WTC11 (cell line): ENCODE data around the gene C2CD5. TPM values are rescaled to one million over a fixed set of nuclear protein-coding genes. Genes with fewer than 3 reads are reported as not detected.

Experiments used
- ATAC-seq: fragments of 200-7000 bp; cut with Tn5 transposase; 2 replicates; pipeline ENCODE4 v1.10.0; 2021; ENCODE audit warnings: mild to moderate bottlenecking, moderate library complexity
- CTCF ChIA-PET: fragments of 300-600 bp; sonication (Branson Sonifier 250); formaldehyde crosslinking; loops from one replicate; lab custom pipeline; 2021; ENCODE audit warnings: antibody characterized with exemption; lab: Charles Lee
- POLR2A ChIA-PET: fragments of 350-600 bp; sonication (Branson Sonifier 250); formaldehyde crosslinking; loops from one replicate; lab custom pipeline; 2021; ENCODE audit warnings: antibody characterized with exemption; lab: Charles Lee
- DNase-seq: peaks from one replicate; pipeline ENCODE4 v3.0.0; 2021; ENCODE audit warnings: low spot score
- H3K27ac Mint-ChIP-seq: 2 replicates; pipeline ENCODE4 v1.8.0; 2021; ENCODE audit warnings: mixed read lengths
- H3K27me3 Mint-ChIP-seq: 2 replicates; pipeline ENCODE4 v1.8.0; 2021; ENCODE audit warnings: low read depth, mild to moderate bottlenecking, moderate library complexity, mixed read lengths
- H3K36me3 Mint-ChIP-seq: 2 replicates; pipeline ENCODE4 v1.8.0; 2021; ENCODE audit warnings: mixed read lengths
- H3K4me1 Mint-ChIP-seq: 2 replicates; pipeline ENCODE4 v1.8.0; 2022; ENCODE audit warnings: mixed read lengths
- H3K4me3 Mint-ChIP-seq: 2 replicates; pipeline ENCODE4 v1.8.0; 2021; ENCODE audit warnings: mild to moderate bottlenecking, moderate library complexity, mixed read lengths
- H3K9me3 Mint-ChIP-seq: 2 replicates; pipeline ENCODE4 v1.8.0; 2021; ENCODE audit warnings: mixed read lengths
- ATF1 ChIP-seq: sonication (generic); formaldehyde crosslinking; IDR thresholded peaks from 2 replicates; pipeline ENCODE4 v1.8.1; 2023; ENCODE audit warnings: mild to moderate bottlenecking, moderate library complexity, missing genetic modification reagents
- TCF7 ChIP-seq: sonication (generic); formaldehyde crosslinking; IDR thresholded peaks from 2 replicates; pipeline ENCODE4 v1.8.0; 2022; ENCODE audit warnings: mild to moderate bottlenecking, low read depth, missing genetic modification reagents, moderate library complexity
- TEAD1 ChIP-seq: sonication (generic); formaldehyde crosslinking; IDR thresholded peaks from 2 replicates; pipeline ENCODE4 v1.8.0; 2022; ENCODE audit warnings: mild to moderate bottlenecking, missing genetic modification reagents
- TP53 ChIP-seq: sonication (generic); formaldehyde crosslinking; IDR thresholded peaks from 2 replicates; pipeline ENCODE4 v1.8.1; 2023; ENCODE audit warnings: mild to moderate bottlenecking, missing genetic modification reagents
- ZNF232 ChIP-seq: sonication (generic); formaldehyde crosslinking; IDR thresholded peaks from 2 replicates; pipeline ENCODE4 v1.8.0; 2022; ENCODE audit warnings: mild to moderate bottlenecking, missing genetic modification reagents
- ZNF671 ChIP-seq: fragments of 250-450 bp; sonication (Bioruptor Pico); IDR thresholded peaks from 2 replicates; pipeline ENCODE4 v1.8.0; 2021; ENCODE audit warnings: mild to moderate bottlenecking
- total RNA-seq: library from RNA; stranded (reverse); gene quantifications from 3 replicates; pipeline ENCODE4 v1.2.3, GENCODE V29; 2021
- TF ChIP-seq, protein P1 (sequence below): fragments of 200-600 bp; IDR thresholded peaks from 2 replicates; pipeline ENCODE4 v1.8.0; 2022; ENCODE audit warnings: antibody characterized with exemption
- TF ChIP-seq, protein P2 (sequence below): sonication (generic); formaldehyde crosslinking; IDR thresholded peaks from 2 replicates; pipeline ENCODE4 v1.8.0; 2022; ENCODE audit warnings: mild to moderate bottlenecking, missing genetic modification reagents
- TF ChIP-seq, protein P3 (sequence below): sonication (generic); formaldehyde crosslinking; IDR thresholded peaks from 2 replicates; pipeline ENCODE4 v1.8.1; 2022; ENCODE audit warnings: mild to moderate bottlenecking, moderate library complexity, missing genetic modification reagents

The C2CD5 gene
- total RNA-seq, 1 experiment from 2014 or later, result 48.1 TPM

DNA sequence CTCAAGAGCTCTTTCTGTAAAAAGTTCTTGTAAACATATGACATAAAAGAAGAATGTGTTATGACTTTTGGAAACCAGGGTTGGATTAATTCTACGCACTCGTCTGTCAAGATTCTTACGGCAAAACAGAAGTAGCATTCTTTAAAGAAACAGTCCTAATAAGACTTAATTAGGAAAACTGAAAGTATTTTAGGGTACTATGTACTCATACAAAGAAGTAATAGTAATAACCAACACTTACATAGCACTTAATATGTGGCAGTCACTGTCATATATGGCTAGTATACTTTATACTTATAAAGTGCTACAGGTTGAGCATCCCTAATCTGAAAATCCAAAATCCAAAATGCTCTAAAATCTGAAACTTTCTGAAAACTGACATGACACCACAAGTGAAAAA, 136.9 kb downstream of the C2CD5 start:
- no peak for DNase-seq

DNA sequence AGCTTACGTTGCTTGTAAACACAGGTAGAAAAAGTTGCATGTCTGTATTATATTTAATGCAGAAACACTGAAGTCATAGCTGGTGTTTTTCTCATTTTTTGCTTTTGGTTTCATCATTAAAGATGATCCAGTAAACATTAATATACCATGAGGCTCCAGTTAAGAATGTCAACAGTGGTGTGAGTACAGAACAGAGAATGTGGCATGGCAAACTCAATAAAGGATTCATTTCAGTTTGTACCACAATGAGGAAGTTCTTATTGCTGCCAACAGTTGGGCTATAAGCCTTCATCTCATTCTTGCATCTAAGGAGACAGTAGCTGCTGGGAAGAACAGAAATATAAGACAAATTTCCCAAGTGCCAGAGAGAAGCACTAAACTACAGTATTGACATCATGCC, 137.7 kb downstream of the C2CD5 start:
- H3K27me3 Mint-ChIP-seq, result no peaks in the 10 kb centered on the region
- ChIA-PET CTCF (no interaction called here), POLR2A (no interaction called here)
- H3K4me3 Mint-ChIP-seq, result no peak overlapping the region
- TF ChIP-seq, protein P1, sequence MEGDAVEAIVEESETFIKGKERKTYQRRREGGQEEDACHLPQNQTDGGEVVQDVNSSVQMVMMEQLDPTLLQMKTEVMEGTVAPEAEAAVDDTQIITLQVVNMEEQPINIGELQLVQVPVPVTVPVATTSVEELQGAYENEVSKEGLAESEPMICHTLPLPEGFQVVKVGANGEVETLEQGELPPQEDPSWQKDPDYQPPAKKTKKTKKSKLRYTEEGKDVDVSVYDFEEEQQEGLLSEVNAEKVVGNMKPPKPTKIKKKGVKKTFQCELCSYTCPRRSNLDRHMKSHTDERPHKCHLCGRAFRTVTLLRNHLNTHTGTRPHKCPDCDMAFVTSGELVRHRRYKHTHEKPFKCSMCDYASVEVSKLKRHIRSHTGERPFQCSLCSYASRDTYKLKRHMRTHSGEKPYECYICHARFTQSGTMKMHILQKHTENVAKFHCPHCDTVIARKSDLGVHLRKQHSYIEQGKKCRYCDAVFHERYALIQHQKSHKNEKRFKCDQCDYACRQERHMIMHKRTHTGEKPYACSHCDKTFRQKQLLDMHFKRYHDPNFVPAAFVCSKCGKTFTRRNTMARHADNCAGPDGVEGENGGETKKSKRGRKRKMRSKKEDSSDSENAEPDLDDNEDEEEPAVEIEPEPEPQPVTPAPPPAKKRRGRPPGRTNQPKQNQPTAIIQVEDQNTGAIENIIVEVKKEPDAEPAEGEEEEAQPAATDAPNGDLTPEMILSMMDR, result no peak
- H3K9me3 Mint-ChIP-seq, result peaks cover 20% of the 10 kb centered on the region
- ATAC-seq, result no peak
- H3K36me3 Mint-ChIP-seq, result peaks cover under 1% of the 10 kb centered on the region; the same call in 1 of the 2 replicates
- no peak overlapping the region for H3K27ac Mint-ChIP-seq
- DNase-seq, result no peak
- peaks cover 8% of the 10 kb centered on the region for H3K4me1 Mint-ChIP-seq

More for the DNA sequence above, 136.9 kb downstream of the C2CD5 start:
- Mint-ChIP-seq H3K4me1 (peaks cover 8% of the 10 kb centered on the region), H3K36me3 (no peaks in the 10 kb centered on the region), H3K9me3 (peaks cover 13% of the 10 kb centered on the region)
- TF ChIP-seq ATF1 (no peak), ZNF232 (CRISPR knock-in tag) (no peak), TEAD1 (CRISPR knock-in tag) (no peak), TP53 (CRISPR knock-in tag) (no peak), ZNF671 (CRISPR knock-in tag) (no peak), TCF7 (CRISPR knock-in tag) (no peak)
- TF ChIP-seq, protein P2, sequence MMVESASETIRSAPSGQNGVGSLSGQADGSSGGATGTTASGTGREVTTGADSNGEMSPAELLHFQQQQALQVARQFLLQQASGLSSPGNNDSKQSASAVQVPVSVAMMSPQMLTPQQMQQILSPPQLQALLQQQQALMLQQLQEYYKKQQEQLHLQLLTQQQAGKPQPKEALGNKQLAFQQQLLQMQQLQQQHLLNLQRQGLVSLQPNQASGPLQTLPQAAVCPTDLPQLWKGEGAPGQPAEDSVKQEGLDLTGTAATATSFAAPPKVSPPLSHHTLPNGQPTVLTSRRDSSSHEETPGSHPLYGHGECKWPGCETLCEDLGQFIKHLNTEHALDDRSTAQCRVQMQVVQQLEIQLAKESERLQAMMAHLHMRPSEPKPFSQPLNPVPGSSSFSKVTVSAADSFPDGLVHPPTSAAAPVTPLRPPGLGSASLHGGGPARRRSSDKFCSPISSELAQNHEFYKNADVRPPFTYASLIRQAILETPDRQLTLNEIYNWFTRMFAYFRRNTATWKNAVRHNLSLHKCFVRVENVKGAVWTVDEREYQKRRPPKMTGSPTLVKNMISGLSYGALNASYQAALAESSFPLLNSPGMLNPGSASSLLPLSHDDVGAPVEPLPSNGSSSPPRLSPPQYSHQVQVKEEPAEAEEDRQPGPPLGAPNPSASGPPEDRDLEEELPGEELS (CRISPR knock-in tag), result no peak
- TF ChIP-seq, all 79 proteins: peak for 0
- ChIA-PET CTCF (no interaction called here), POLR2A (no interaction called here)
- H3K4me3 Mint-ChIP-seq, result no peak overlapping the region
- no peaks in the 10 kb centered on the region for H3K27me3 Mint-ChIP-seq
- no peak for ATAC-seq
- H3K27ac Mint-ChIP-seq, result no peak overlapping the region

DNA sequence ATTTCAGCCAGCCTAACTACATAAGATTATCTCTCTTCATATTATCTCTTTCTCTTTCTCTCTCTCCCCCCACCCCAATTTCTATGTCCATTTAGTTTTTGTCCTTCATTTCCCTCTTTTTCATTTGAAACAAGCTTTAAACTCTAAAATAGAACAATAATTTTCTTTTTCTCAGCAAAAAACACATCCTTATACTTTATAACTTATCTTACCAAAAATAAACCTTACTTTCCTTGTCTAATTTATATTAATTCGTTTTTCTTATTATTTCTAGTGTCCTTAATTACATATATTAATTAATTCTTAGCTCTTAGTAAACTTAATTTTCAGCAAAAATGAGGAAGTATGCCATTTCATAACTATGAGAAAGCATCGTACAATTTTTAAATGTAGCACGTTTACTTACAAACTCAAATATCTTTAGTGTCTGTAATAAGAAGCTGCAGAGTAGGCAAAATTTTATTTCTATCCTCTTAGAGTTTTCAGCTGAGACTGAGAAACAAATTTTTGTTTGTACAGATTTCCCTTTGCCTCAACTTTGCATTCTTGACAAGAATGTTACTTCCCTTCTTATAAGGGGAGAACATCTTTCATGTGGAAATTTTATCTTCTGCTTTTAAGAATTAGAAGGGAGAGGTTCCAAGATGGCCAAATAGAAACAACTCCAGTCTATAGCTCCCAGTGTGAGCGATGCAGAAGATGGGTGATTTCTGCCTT, 144.7 kb downstream of the C2CD5 start:
- ATAC-seq (no peak), DNase-seq (no peak)
- Mint-ChIP-seq H3K9me3 (peaks cover 47% of the 10 kb centered on the region), H3K27ac (no peak overlapping the region), H3K36me3 (peaks cover 14% of the 10 kb centered on the region)
- POLR2A ChIA-PET, result no interaction called here
- TF ChIP-seq, protein P3, sequence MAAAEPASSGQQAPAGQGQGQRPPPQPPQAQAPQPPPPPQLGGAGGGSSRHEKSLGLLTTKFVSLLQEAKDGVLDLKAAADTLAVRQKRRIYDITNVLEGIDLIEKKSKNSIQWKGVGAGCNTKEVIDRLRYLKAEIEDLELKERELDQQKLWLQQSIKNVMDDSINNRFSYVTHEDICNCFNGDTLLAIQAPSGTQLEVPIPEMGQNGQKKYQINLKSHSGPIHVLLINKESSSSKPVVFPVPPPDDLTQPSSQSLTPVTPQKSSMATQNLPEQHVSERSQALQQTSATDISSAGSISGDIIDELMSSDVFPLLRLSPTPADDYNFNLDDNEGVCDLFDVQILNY (CRISPR knock-in tag), result no peak
- TF ChIP-seq, all 79 proteins: peak for 0
- H3K27me3 Mint-ChIP-seq, result no peaks in the 10 kb centered on the region; the same call in 1 of the 2 replicates
- no peaks in the 10 kb centered on the region for H3K4me1 Mint-ChIP-seq
- CTCF ChIA-PET, result no interaction called here
- no peak overlapping the region for H3K4me3 Mint-ChIP-seq

Other genes with a start within 250 kb of the C2CD5 start
- 2.3 to 2.8 TPM (median 2.3 TPM) in 3 replicates for gene ST8SIA1, start 209.8 kb downstream of the C2CD5 start, total RNA-seq
- gene ETNK1, start 80.6 kb upstream of the C2CD5 start, total RNA-seq, result 68.8 to 81.3 TPM (median 79.2 TPM) in 3 replicates